ENCODE measurements around the gene C10orf90. TPM values are rescaled to one million over a fixed set of nuclear protein-coding genes. Genes with fewer than 3 reads are reported as not detected.

C10orf90 gene
- total RNA-seq, 2 experiments from 2014 or later = not detected

DNA sequence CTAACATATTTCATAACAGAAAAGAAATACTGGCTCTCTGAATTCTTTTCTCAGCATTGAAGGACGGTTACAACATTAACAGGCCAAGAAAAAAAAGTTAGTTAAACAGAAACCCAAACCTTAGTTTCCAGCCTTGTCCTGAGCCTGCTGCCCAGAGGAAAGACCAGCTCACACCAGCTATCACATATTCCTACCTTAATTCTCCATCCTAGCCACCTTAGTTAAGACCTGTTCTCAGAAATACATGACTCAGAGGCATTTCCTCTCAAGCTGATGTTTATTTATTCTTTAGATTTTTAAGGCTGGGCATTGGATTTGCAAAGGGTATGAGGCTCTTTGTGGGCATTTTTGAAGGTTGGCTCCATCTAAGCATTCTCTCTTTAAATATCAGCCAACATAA, 247.9 kb downstream of the C10orf90 start:
- Mint-ChIP-seq H3K36me3 (no peaks in the 10 kb centered on the region), H3K4me3 (no peak overlapping the region), H3K4me1 (no peaks in the 10 kb centered on the region), H3K9me3 (ENCODE audit: low read depth) (peaks cover 14% of the 10 kb centered on the region), H3K27ac (no peak overlapping the region), H3K27me3 (no peaks in the 10 kb centered on the region)
- DNase-seq = no peak
- no peak for ATAC-seq
- CTCF ChIA-PET = no interaction called here

DNA sequence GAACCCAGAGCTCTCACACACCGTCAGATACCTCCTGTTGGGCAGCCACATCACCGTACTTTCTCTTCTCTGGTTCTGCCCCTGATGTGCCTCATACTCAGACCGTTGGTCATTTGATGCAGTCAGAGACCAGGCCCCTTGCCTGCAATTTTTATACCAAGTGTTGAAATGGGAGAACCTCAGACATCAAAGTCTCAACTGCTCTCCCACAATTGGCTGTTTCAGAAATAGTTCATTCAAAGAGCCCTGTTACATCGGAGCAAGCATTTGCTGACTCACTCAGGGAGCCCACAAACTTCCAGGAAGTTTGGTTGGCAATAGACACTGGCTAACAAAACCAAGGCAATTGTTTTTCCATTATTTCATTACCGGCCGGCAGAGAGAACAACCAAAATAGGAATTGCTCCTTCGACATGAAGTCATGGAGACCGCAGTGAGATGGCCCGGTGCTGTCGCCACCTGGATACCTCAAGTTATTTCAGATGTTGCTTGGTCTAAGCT, 248.7 kb downstream of the C10orf90 start:
- CTCF ChIA-PET = no interaction called here
- Mint-ChIP-seq H3K27ac (no peak overlapping the region), H3K4me3 (no peak overlapping the region)

DNA sequence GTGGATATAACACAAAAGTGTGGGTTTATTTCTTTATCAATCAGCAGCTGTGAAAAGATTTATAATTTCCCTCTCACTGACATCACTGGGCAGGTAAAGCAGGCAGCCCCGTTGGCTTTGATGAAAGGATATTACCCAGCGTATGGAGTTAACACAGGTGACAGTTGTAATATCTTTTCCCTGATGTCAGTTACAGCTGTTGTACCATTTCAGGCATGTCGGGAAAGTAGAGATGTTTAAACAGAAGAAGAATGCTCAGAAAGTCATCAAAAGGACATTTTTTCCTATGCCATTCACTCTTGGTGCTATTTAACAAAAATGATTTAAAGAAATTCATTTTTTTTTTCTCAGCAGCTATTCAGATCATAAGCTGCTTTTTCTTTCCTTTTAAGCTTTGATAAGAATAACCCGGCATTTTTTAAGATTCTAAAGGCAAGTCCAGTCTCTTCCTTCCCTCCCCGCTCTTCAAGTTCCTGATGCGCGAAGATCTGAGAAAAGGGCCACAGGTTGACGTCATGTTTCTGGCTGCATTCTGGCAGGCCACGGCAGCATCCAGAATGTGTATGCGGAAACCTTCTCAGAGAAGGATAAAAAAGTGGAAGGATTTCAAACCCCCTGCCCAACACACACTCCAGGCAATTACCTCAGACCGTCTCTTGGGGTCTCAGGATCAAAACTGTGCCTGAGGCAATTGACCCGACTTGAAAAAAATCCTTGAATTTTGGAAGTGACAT, 249.8 kb downstream of the C10orf90 start:
- Mint-ChIP-seq H3K4me1 (no peaks in the 10 kb centered on the region), H3K9me3 (ENCODE audit: low read depth) (peaks cover 18% of the 10 kb centered on the region), H3K27ac (no peak overlapping the region), H3K36me3 (no peaks in the 10 kb centered on the region), H3K27me3 (no peaks in the 10 kb centered on the region), H3K4me3 (no peak overlapping the region)
- DNase-seq (no peak), ATAC-seq (no peak)
- CTCF ChIA-PET = no interaction called here

More for the DNA sequence above, 248.7 kb downstream of the C10orf90 start:
- no peak for ATAC-seq
- Mint-ChIP-seq H3K27me3 (no peaks in the 10 kb centered on the region), H3K36me3 (no peaks in the 10 kb centered on the region), H3K4me1 (no peaks in the 10 kb centered on the region), H3K9me3 (ENCODE audit: low read depth) (peaks cover 14% of the 10 kb centered on the region)
- DNase-seq = no peak

DNA sequence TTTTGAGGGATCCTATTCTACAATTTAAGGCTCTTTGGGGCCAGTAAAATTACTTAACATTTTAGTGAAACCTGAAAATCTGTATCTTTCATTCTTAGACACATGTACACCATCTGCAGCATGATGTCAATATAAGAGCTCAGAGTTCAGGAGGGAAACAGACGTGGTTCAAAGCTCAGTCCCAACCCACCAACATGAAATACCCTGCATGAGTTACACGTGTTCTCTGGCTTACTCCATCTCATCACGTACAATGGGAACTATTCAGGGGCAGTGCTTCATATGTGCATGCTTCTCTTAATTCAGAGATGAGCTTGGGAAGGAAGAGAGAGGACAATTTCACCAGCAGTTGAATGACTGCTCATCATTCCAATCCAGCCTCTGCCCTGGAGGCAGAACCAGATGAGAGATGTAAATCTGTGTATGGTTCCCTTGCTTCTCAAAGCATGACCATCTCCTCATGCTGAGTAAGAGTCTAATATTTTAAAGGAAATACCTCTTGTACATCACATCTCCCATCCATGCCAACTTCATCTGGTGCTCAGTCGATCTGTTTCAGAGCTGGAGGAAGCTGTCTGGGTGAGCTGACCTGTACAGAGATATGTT, 253.2 kb downstream of the C10orf90 start:
- DNase-seq (no peak), ATAC-seq (no peak)
- Mint-ChIP-seq H3K27me3 (no peaks in the 10 kb centered on the region), H3K9me3 (ENCODE audit: low read depth) (peaks cover 15% of the 10 kb centered on the region), H3K4me3 (no peak overlapping the region), H3K4me1 (no peaks in the 10 kb centered on the region), H3K36me3 (no peaks in the 10 kb centered on the region), H3K27ac (no peak overlapping the region)
- CTCF ChIA-PET = no interaction called here

DNA sequence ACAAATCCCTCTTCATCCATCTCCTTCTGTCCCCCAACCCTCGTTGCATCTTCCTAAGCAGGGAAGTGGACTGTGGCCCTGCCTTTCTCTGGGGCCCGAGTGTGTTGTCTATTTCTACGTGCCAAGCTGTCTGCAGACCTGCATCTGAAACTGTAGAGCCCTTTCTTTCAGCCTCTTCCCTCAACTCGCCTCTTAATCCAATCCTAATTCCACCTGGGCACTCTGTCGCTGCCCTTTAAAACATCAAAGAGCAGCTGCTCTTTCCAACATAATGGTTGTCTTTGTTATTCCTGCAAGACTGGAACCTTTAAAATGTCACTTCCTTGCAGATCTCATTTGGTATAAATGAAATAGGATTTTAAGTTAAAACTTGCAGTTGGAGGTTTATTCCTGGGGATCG, 260.7 kb downstream of the C10orf90 start:
- Mint-ChIP-seq H3K4me3 (no peak overlapping the region), H3K27ac (no peak overlapping the region), H3K27me3 (no peaks in the 10 kb centered on the region), H3K9me3 (ENCODE audit: low read depth) (no peaks in the 10 kb centered on the region), H3K4me1 (no peaks in the 10 kb centered on the region), H3K36me3 (no peaks in the 10 kb centered on the region)
- no peak for DNase-seq
- CTCF ChIA-PET = no interaction called here
- ATAC-seq = no peak

DNA sequence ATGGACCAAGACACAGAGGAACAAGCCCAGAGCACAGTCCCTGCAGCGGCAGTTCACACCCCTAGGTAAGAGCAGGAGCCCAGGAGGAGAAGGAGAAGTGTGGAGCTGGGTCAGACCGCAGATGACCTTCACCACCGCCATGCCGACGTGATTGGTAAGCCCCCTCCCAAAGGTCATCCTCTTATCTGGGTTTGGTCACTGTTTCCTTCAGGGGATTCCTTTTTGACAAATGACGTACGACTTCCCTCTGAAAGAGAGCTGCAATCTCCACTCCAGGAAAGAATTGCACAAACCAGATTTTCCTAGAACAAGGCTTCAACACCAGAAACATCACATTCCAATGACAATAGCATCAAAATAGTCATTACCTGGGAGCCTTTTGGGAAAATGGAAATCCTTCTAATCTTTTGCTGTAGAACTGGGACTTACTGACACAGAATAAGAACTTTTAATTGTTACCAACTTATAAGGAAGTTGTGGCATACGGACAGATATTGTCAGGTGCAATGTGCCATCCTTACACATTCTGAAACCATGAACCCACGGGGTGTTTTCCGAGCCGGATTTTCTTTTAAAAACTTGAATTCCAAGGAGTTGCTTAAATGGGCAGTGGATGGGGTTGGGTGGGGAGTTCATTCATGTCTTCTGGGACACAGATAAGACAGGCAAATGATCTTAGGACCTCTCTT, 261.4 kb downstream of the C10orf90 start:
- no peak for DNase-seq
- no peak for ATAC-seq
- no peaks in the 10 kb centered on the region for H3K36me3 Mint-ChIP-seq
- H3K4me3 Mint-ChIP-seq = no peak overlapping the region
- CTCF ChIA-PET = no interaction called here
- H3K27ac Mint-ChIP-seq = no peak overlapping the region
- no peaks in the 10 kb centered on the region for H3K27me3 Mint-ChIP-seq
- H3K4me1 Mint-ChIP-seq = no peaks in the 10 kb centered on the region
- H3K9me3 Mint-ChIP-seq (ENCODE audit: low read depth) = no peaks in the 10 kb centered on the region

DNA sequence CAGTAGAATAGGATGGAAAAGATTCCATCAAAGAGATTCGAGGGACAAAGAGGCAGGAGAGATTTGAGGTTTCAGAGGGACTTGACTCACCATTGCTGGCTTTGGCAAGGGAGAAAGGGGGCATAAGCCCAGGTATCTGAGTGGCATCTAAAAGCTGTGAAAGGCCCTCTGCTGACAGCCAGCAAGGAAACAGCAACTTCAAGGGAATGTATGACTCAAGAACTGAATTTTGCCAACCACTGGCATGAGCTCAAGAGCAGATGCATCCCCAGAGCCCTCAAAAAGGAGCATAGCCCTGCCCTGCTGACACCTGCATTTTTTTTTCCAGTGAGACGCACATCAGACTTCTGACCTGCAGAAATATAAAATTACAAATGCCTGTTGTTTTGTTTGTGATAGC, 262.7 kb downstream of the C10orf90 start:
- CTCF ChIA-PET = no interaction called here
- ATAC-seq (no peak), DNase-seq (no peak)
- Mint-ChIP-seq H3K27me3 (no peaks in the 10 kb centered on the region), H3K27ac (no peak overlapping the region), H3K4me1 (no peaks in the 10 kb centered on the region), H3K4me3 (no peak overlapping the region), H3K9me3 (ENCODE audit: low read depth) (no peaks in the 10 kb centered on the region), H3K36me3 (no peaks in the 10 kb centered on the region)

DNA sequence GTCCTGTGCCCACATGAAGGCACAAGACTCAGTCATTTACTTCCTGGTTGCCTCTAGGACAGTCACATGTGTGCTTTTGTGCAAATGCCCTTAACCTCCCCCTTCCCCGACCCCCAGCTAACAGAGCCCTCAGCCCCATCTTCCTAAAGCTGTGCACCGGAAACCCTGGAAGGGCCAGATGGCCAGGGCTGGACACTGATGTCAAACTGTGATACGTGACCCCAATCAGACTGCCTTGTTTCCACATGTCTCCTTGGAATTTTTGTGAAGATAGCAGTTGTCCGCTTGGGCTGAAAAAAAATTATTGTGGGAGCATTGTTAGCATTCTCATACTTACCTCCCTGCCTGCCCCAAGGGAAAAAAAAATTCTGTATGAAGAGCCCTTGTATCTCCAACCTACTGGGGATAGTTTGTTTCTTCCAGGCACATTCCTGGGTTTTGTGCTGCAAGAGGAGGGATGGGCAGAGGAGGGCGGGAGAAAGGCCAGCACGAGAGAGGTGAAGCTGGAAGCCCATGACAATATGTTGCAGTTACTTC, 265.2 kb downstream of the C10orf90 start:
- no peaks in the 10 kb centered on the region for H3K9me3 Mint-ChIP-seq (ENCODE audit: low read depth)
- H3K36me3 Mint-ChIP-seq = no peaks in the 10 kb centered on the region
- DNase-seq (no peak), ATAC-seq (no peak)
- no peaks in the 10 kb centered on the region for H3K4me1 Mint-ChIP-seq
- CTCF ChIA-PET = no interaction called here
- no peak overlapping the region for H3K4me3 Mint-ChIP-seq
- no peaks in the 10 kb centered on the region for H3K27me3 Mint-ChIP-seq
- H3K27ac Mint-ChIP-seq = no peak overlapping the region

DNA sequence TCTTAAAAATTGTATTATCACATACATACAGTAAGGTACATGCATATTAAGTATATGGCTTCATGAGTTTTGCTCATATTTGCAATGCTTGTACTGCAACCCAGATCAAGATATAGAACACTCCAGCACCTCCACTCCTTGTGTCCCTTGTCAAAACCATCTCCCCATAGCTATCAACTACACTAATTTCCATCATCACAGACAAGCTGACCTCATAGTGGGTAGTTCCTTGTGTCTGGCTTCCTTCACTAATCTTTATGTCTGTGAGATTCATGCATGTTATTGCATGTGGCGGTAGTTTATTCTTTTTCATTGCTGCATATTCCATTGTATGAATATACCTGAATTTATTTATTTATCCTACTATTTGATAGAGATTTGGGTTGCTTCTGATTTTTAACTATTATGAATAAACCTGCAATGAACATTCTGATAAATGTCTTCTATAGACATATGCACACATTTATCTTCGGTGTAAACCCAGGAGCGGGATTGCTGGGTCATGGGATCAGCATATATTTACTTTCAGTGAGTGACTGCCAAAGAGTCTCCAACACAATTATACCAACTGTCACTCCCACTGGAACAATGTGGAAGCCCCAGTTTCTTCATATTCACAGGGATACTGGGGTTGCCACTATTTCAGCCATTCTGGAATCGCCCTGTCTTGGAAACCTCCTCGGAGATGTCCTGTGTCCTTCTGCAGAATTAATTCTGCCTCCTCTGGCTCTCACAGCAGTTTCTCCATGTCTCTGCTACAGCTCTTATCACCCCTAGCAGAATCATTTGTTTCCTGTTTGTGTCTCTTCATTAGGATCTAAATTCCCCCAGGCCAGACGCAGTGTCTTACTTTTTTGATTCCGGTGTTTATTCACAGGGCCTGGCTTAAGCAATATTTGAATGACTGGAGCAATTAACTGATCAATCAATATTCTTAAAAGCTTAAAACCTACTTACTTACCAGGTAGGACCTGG, 267.5 kb downstream of the C10orf90 start:
- ATAC-seq (no peak), DNase-seq (no peak)
- CTCF ChIA-PET = no interaction called here
- H3K4me1 Mint-ChIP-seq = no peaks in the 10 kb centered on the region
- H3K27ac Mint-ChIP-seq = no peak overlapping the region
- no peaks in the 10 kb centered on the region for H3K27me3 Mint-ChIP-seq
- H3K36me3 Mint-ChIP-seq = no peaks in the 10 kb centered on the region
- no peaks in the 10 kb centered on the region for H3K9me3 Mint-ChIP-seq (ENCODE audit: low read depth)
- no peak overlapping the region for H3K4me3 Mint-ChIP-seq

DNA sequence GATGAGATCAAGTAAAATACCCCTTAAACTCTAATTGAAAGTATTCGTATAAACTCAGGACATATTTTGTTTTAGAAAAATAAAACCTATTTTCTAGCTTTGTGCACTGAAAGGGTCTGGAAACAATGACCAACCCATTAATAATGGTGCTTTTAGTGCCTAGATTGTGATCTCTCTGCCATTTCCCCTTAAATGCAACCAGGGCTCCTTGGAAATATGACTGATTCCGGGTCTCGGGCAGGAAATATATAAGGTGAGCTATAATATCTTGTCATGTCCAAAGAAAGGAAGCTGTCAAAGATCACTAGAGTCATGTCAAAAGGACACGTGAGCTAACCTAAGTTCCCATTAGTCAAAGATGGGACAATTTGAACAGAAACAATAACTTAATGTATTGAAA, 269.9 kb downstream of the C10orf90 start:
- DNase-seq (no peak), ATAC-seq (no peak)
- H3K4me3 Mint-ChIP-seq = no peak overlapping the region
- no peaks in the 10 kb centered on the region for H3K9me3 Mint-ChIP-seq (ENCODE audit: low read depth)
- H3K4me1 Mint-ChIP-seq = no peaks in the 10 kb centered on the region
- CTCF ChIA-PET = no interaction called here
- no peaks in the 10 kb centered on the region for H3K27me3 Mint-ChIP-seq
- H3K36me3 Mint-ChIP-seq = no peaks in the 10 kb centered on the region
- H3K27ac Mint-ChIP-seq = no peak overlapping the region

DNA sequence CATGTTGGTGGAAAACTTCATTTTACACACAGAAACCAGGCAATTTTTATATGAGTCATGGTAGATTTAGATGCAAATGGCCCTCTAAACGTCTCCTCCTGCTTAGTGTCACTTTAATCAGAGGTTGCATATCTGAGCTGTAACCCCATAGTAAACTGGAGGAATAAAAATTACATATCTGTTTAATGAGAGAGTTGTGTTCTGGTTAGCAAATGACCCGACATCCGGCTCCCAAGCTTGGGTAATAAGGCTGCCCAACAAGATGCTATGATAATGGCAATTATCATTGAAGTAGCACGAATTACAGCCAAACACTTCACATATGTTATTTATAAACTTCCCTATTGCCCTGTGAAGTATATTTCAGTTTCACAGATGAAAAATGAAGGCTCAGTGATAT, 271.6 kb downstream of the C10orf90 start:
- CTCF ChIA-PET = no interaction called here
- DNase-seq (no peak), ATAC-seq (no peak)
- no peaks in the 10 kb centered on the region for H3K27me3 Mint-ChIP-seq
- H3K9me3 Mint-ChIP-seq (ENCODE audit: low read depth) = peaks cover 2% of the 10 kb centered on the region
- no peak overlapping the region for H3K27ac Mint-ChIP-seq
- H3K4me3 Mint-ChIP-seq = no peak overlapping the region
- H3K4me1 Mint-ChIP-seq = no peaks in the 10 kb centered on the region
- no peaks in the 10 kb centered on the region for H3K36me3 Mint-ChIP-seq

DNA sequence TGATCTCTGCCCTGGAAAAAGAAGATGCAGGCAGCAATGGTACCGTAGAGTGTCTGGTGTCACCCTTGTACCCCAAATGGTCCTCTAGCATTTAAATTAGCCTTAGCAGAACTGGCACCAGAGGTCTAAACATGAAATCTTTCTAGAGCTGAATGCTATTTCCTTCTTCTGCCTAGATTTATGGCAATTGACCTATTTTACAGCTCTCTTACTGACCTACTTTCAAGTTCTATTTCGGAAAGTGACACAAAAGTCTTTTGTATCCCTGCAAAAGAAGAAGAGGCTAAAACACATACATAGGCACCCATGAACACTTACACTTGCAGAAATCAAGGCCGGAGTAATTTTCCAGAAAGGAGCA, 272.1 kb downstream of the C10orf90 start:
- no peaks in the 10 kb centered on the region for H3K4me1 Mint-ChIP-seq
- H3K9me3 Mint-ChIP-seq (ENCODE audit: low read depth) = peaks cover 5% of the 10 kb centered on the region
- no peaks in the 10 kb centered on the region for H3K27me3 Mint-ChIP-seq
- CTCF ChIA-PET = no interaction called here
- DNase-seq (no peak), ATAC-seq (no peak)
- no peak overlapping the region for H3K27ac Mint-ChIP-seq
- H3K4me3 Mint-ChIP-seq = no peak overlapping the region
- no peaks in the 10 kb centered on the region for H3K36me3 Mint-ChIP-seq

Data from activated CD8-positive, alpha-beta memory T cell treated with anti-CD3 and anti-CD28 coated beads, Interleukin-2, amount 10 ng/mL, durations not matched to agents 7 days and 5 days (primary cell).